Activated naive CD8-positive, alpha-beta T cell treated with anti-CD3 and anti-CD28 coated beads for 36 hours (primary cell): Measurements from ENCODE around the gene MYCBP2. TPM values are rescaled to one million over a fixed set of nuclear protein-coding genes. Genes with fewer than 3 reads are reported as not detected.
A peak's percentile ranks its signal among the peaks of the same experiment; 100 is the strongest.
"Not testable (repeated sequence)": the region's sequence is repeated elsewhere in the genome, so short reads cannot be mapped to it uniquely, and the experiment has no call there.

ENCODE experiments used
- DNase-seq: peaks from one replicate; pipeline ENCODE4 v3.0.0; 2021
- H3K27ac Mint-ChIP-seq: one replicate; pipeline ENCODE4 v1.8.0; 2022; ENCODE audit warnings: mild to moderate bottlenecking, moderate library complexity, mixed read lengths
- H3K27me3 Mint-ChIP-seq: one replicate; pipeline ENCODE4 v1.8.0; 2022; ENCODE audit warnings: mild to moderate bottlenecking, mixed read lengths
- H3K36me3 Mint-ChIP-seq: one replicate; pipeline ENCODE4 v1.8.0; 2021; ENCODE audit warnings: mild to moderate bottlenecking, mixed read lengths
- H3K4me1 Mint-ChIP-seq: one replicate; pipeline ENCODE4 v1.8.0; 2021; ENCODE audit warnings: mixed read lengths
- H3K4me3 Mint-ChIP-seq: one replicate; pipeline ENCODE4 v1.8.0; 2022; ENCODE audit warnings: mild to moderate bottlenecking, moderate library complexity, mixed read lengths
- H3K9me3 Mint-ChIP-seq: one replicate; pipeline ENCODE4 v1.8.0; 2022; ENCODE audit warnings: mixed read lengths
- total RNA-seq, 2 experiments: library from RNA; stranded (reverse); gene quantifications; one replicate each; pipeline ENCODE4 v1.2.3, GENCODE V29; 2021

The MYCBP2 gene
- total RNA-seq, 2 experiments from 2014 or later = 89.5 to 94.2 TPM

DNA sequence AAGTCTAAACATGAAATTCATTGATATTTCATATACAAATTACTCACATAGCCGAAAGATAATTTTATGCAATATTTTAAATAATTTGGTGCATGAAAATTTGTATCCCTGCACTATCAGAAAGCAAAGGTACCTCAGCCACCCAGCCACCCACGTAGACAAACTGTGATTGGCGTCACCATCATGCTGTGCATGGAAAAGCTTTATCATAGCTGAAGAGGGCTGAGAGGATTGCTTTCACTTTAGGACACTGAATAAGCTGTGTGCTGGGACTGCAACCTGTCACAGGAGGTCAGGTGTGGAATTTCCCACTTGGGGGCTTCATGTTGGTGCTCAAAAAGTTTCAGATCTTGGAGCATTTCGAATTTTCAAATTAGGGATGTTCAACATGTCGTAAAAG, 96.3 kb downstream of the MYCBP2 start:
- Mint-ChIP-seq H3K4me1 (peaks cover 24% of the 10 kb centered on the region), H3K9me3 (no peaks in the 10 kb centered on the region), H3K4me3 (no peak overlapping the region), H3K27me3 (no peaks in the 10 kb centered on the region), H3K27ac (peak overlapping the region; percentile 75), H3K36me3 (peaks cover 22% of the 10 kb centered on the region)
- peak; percentile 32 for DNase-seq

DNA sequence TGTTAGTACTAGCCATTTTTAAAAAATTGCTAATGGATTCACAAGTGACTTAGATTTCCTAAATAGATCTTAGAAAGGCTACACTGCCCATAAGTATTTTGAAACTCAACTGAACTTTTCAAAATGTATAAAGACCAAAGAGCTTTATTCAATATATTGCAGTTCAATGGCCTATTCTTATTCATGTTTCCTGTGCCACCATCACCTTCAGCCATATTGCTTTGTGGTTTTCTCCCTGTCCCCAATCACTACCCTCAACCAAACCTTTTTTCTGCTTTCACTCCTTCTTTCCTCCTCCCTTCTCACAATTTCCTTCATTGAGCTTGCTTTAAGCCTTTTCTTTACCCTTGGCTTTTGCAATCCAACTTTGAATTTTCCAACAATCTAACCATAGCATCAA, 100.9 kb downstream of the MYCBP2 start:
- Mint-ChIP-seq H3K4me3 (no peak overlapping the region), H3K27ac (no peak overlapping the region), H3K27me3 (no peaks in the 10 kb centered on the region), H3K4me1 (peaks cover 29% of the 10 kb centered on the region), H3K9me3 (no peaks in the 10 kb centered on the region), H3K36me3 (peaks cover 32% of the 10 kb centered on the region)
- DNase-seq = no peak

- Mint-ChIP-seq H3K9me3 (no peaks in the 10 kb centered on the region), H3K4me3 (no peak overlapping the region), H3K36me3 (peaks cover 29% of the 10 kb centered on the region), H3K27ac (no peak overlapping the region), H3K27me3 (no peaks in the 10 kb centered on the region), H3K4me1 (peaks cover 23% of the 10 kb centered on the region)
- no peak for DNase-seq
Measured at GRCh38 chr13:77222909-77223308, 104.0 kb downstream of the MYCBP2 start.

GRCh38 chr13:77222000-77222690, 104.7 kb downstream of the MYCBP2 start:
- Mint-ChIP-seq H3K36me3 (peaks cover 29% of the 10 kb centered on the region), H3K4me1 (peaks cover 23% of the 10 kb centered on the region), H3K4me3 (no peak overlapping the region), H3K9me3 (no peaks in the 10 kb centered on the region), H3K27me3 (no peaks in the 10 kb centered on the region), H3K27ac (no peak overlapping the region)
- no peak for DNase-seq

DNA sequence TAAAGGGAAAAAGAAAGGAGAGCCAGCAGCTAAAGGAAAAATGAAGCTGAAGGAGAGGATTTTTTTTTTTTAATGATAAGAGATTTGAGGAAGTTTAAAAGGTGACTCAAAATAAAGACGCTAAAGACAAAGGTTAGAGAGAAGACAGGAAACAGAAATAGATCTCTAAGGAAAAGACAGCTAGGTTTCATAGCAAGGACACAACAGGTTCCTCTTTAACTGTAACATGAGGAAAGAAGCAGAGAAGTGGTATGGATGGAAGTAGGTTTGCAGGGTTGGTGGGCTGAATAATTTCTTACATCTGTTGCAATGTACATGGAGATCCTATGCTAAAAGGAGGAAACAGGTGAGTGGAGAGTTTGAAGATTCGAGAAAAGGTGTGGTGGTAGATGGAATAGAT, 107.5 kb downstream of the MYCBP2 start:
- DNase-seq = no peak
- Mint-ChIP-seq H3K27me3 (no peaks in the 10 kb centered on the region), H3K9me3 (no peaks in the 10 kb centered on the region), H3K4me3 (no peak overlapping the region), H3K27ac (no peak overlapping the region), H3K36me3 (peaks cover 35% of the 10 kb centered on the region), H3K4me1 (peaks cover 17% of the 10 kb centered on the region)

DNA sequence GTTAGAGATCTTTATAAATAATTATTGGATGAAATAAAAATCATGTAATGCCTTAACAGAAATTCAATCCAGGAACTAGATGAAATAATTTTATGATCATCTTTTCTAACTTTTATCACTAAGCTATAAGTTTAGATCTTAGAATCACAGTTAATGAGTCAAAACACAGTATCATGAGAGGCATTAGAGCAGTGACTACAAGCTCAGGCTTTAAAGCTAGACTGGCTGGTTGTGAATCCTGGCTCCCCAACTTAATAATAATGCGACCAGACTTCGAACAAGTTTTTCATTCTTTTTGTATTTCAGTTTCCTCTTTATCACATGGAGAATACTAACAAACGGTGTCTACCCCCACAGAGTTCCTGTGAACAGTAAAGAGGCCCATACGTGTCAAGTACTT, 108.6 kb downstream of the MYCBP2 start:
- peaks cover 34% of the 10 kb centered on the region for H3K36me3 Mint-ChIP-seq
- H3K27ac Mint-ChIP-seq = no peak overlapping the region
- DNase-seq = no peak
- H3K9me3 Mint-ChIP-seq = no peaks in the 10 kb centered on the region
- peaks cover 14% of the 10 kb centered on the region for H3K4me1 Mint-ChIP-seq
- H3K27me3 Mint-ChIP-seq = no peaks in the 10 kb centered on the region
- no peak overlapping the region for H3K4me3 Mint-ChIP-seq

GRCh38 chr13:77215543-77215942, 111.4 kb downstream of the MYCBP2 start:
- no peaks in the 10 kb centered on the region for H3K9me3 Mint-ChIP-seq
- H3K36me3 Mint-ChIP-seq = peaks cover 29% of the 10 kb centered on the region
- no peak for DNase-seq
- H3K27ac Mint-ChIP-seq = no peak overlapping the region
- H3K4me1 Mint-ChIP-seq = peaks cover 6% of the 10 kb centered on the region
- H3K27me3 Mint-ChIP-seq = no peaks in the 10 kb centered on the region
- no peak overlapping the region for H3K4me3 Mint-ChIP-seq

DNA sequence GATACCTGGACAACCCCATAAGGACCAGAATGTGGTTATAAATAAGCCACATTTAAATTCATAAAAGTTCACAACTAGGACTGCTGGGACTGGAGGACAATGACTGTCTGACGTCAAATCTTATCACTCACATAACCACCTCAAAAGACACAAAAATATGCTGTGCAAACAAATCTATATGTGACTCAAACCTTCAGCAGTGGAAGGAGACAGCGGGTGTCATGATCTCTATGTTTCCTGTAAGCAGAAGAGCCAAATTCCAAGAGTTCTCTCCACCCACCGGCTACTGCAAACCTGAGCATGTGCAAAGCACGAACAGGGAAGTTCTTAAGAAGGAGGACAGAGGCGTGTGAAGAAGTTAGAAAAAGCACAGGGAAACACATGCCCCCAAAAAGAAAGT, 113.2 kb downstream of the MYCBP2 start:
- Mint-ChIP-seq H3K27ac (no peak overlapping the region), H3K36me3 (peaks cover 40% of the 10 kb centered on the region), H3K4me3 (no peak overlapping the region), H3K9me3 (no peaks in the 10 kb centered on the region), H3K4me1 (peaks cover 9% of the 10 kb centered on the region), H3K27me3 (no peaks in the 10 kb centered on the region)
- DNase-seq = no peak

DNA sequence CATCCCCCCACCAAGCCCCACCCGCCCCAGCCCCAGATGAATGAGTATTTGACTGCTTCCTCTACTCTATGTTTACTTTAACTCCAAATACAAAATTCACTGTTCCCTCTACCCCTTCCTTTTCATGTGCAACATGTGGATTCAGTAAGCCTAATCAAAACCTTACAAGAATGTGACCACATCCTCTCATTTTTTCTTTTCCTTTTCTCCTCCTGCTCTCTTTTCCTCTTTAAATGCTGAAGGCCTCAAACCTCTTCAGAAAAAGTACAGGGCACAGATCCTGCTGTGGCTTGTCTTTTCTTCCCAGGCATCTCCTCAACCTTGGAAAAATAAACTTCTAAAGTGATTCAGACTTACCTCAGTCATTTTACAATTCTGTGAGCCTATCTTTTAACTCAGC, 119.0 kb downstream of the MYCBP2 start:
- Mint-ChIP-seq H3K4me1 (peaks cover 11% of the 10 kb centered on the region), H3K9me3 (peaks cover 5% of the 10 kb centered on the region), H3K36me3 (peaks cover 43% of the 10 kb centered on the region), H3K27ac (peak overlapping the region; percentile 42), H3K27me3 (no peaks in the 10 kb centered on the region), H3K4me3 (no peak overlapping the region)
- DNase-seq = no peak

DNA sequence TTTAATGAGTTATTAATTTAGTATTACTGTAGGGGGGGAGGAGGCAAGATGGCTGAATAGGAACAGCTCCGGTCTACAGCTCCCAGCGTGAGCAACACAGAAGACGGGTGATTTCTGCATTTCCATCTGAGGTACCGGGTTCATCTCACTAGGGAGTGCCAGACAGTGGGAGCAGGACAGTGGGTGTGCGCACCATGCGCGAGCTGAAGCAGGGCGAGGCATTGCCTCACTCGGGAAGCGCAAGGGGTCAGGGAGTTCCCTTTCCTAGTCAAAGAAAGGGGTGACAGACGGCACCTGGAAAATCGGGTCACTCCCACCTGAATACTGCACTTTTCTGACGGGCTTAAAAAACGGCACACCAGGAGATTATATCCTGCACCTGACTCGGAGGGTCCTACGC, 127.9 kb downstream of the MYCBP2 start:
- not testable (repeated sequence) for H3K9me3 Mint-ChIP-seq, H3K4me1 Mint-ChIP-seq, DNase-seq, H3K4me3 Mint-ChIP-seq, H3K27ac Mint-ChIP-seq, H3K27me3 Mint-ChIP-seq
- peaks cover 33% of the 10 kb centered on the region for H3K36me3 Mint-ChIP-seq

DNA sequence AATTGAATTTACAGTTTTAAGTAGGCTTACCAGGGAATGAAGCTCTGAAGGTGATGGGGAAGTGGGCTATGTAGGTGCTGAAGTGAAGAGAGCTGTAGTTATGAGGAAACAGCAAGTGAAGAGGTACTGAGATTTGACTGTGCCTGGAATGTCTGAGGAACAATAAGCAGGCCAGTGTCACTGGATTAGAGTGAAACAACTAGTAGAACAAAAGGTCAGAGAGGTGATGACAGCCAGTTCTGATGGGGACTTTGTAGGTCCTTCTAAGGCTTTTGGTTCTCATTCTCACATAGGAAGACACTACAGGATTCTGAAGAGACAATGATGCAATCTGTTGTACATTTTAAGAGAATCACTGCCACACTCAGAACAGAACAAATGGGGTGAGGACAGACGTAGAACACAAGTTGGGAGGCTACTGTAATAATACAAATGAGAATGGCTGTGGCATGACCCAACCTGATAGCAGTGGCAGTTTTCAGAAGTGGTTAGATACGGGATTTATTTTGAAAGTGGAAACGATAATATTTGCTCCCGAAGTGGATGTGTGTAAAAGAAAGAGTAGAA, 130.8 kb downstream of the MYCBP2 start:
- Mint-ChIP-seq H3K36me3 (peaks cover 20% of the 10 kb centered on the region), H3K4me3 (no peak overlapping the region), H3K9me3 (no peaks in the 10 kb centered on the region), H3K27me3 (no peaks in the 10 kb centered on the region), H3K4me1 (peaks cover 2% of the 10 kb centered on the region), H3K27ac (no peak overlapping the region)
- no peak for DNase-seq

GRCh38 chr13:77190349-77190958, 136.4 kb downstream of the MYCBP2 start:
- Mint-ChIP-seq H3K4me3 (no peak overlapping the region), H3K4me1 (peaks cover 5% of the 10 kb centered on the region), H3K27me3 (no peaks in the 10 kb centered on the region), H3K36me3 (peaks cover 25% of the 10 kb centered on the region), H3K27ac (no peak overlapping the region), H3K9me3 (no peaks in the 10 kb centered on the region)
- DNase-seq = no peak

GRCh38 chr13:77185721-77186120, 141.2 kb downstream of the MYCBP2 start:
- no peak overlapping the region for H3K27ac Mint-ChIP-seq
- peaks cover 17% of the 10 kb centered on the region for H3K4me1 Mint-ChIP-seq

GRCh38 chr13:77184455-77184854, 142.4 kb downstream of the MYCBP2 start:
- peak overlapping the region; percentile 69 for H3K27ac Mint-ChIP-seq
- no peak overlapping the region for H3K4me3 Mint-ChIP-seq
- peaks cover 17% of the 10 kb centered on the region for H3K4me1 Mint-ChIP-seq
- DNase-seq = peak; percentile 33
- H3K27me3 Mint-ChIP-seq = no peaks in the 10 kb centered on the region
- H3K9me3 Mint-ChIP-seq = no peaks in the 10 kb centered on the region
- H3K36me3 Mint-ChIP-seq = peaks cover 50% of the 10 kb centered on the region

More at GRCh38 chr13:77185721-77186120, 141.2 kb downstream of the MYCBP2 start:
- DNase-seq = no peak
- H3K36me3 Mint-ChIP-seq = peaks cover 43% of the 10 kb centered on the region
- H3K27me3 Mint-ChIP-seq = no peaks in the 10 kb centered on the region
- no peaks in the 10 kb centered on the region for H3K9me3 Mint-ChIP-seq
- H3K4me3 Mint-ChIP-seq = no peak overlapping the region

DNA sequence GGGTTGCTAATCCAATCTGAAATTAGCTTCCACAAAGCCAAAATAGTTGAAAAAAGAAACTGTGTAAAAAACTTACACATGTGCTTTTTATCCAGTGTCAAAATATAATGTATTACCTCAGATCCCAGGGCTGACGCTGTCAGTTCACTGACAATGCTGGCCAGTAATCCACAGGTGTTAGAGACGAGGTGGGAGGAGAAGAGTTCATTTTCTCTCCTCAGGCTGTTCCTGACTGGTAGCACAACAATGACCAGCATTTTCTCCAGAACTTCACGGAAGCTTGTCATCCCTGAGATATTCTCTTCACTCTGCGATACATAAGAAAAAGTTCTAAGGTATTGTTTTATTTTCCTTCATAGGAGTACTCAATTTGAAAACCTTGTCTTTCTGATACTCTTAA, 146.9 kb downstream of the MYCBP2 start:
- Mint-ChIP-seq H3K27me3 (no peaks in the 10 kb centered on the region), H3K4me3 (no peak overlapping the region), H3K27ac (no peak overlapping the region), H3K36me3 (peaks cover 43% of the 10 kb centered on the region), H3K4me1 (peaks cover 12% of the 10 kb centered on the region), H3K9me3 (no peaks in the 10 kb centered on the region)
- no peak for DNase-seq

DNA sequence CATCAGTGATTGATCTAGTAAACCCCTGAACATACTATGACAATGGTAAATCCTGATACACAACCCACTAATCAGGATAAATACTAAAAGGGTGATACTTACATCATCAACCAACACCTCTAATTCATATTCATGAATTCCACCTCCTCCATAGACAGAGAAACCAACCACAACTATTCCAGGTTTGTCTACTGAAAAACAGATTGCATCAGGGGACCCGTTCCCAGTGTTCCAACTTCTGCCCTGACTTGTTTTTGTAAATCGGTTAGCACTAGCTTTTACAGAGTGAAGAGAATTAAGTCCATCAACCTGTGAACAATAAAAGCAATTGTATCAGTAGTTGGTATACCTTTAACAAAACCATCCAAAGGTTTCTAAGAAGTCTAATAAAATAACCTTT, 149.2 kb downstream of the MYCBP2 start:
- no peak overlapping the region for H3K4me3 Mint-ChIP-seq
- H3K4me1 Mint-ChIP-seq = peaks cover 2% of the 10 kb centered on the region
- H3K36me3 Mint-ChIP-seq = peaks cover 28% of the 10 kb centered on the region
- H3K9me3 Mint-ChIP-seq = no peaks in the 10 kb centered on the region
- no peak overlapping the region for H3K27ac Mint-ChIP-seq
- DNase-seq = no peak
- H3K27me3 Mint-ChIP-seq = no peaks in the 10 kb centered on the region
